ENCODE results near the gene ARHGAP4. TPM values are rescaled to one million over a fixed set of nuclear protein-coding genes. Genes with fewer than 3 reads are reported as not detected.

ARHGAP4 gene
- total RNA-seq, 1 donor from 2014 or later = 4.9 TPM

DNA sequence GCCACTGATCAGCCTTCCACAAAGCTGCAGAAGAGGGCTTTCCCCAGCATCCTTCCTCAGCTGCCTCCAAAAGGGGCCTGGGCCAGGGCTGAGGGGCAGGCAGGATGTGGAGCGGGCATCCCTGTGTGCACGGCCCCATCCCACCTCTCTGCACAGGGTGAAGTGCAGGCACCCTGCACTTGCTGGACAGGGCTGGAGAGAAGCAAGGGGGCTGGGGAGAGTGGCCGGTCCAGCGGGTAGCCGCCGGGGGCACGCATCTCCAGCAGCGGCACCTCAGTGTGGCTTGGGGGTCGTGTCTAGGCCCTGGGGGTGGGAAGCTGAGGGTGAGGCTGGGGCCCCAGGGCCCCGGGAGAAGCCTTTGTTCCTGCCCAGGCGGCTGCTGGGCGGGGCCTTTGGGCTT lies 18.6 kb downstream of the ARHGAP4 start:
- DNase-seq (ENCODE audit: low read depth in 2 of 2) = no peak

GRCh38 chrX:153906126-153906917 lies 19.7 kb downstream of the ARHGAP4 start:
- no peak for DNase-seq (ENCODE audit: low read depth in 2 of 2)

DNA sequence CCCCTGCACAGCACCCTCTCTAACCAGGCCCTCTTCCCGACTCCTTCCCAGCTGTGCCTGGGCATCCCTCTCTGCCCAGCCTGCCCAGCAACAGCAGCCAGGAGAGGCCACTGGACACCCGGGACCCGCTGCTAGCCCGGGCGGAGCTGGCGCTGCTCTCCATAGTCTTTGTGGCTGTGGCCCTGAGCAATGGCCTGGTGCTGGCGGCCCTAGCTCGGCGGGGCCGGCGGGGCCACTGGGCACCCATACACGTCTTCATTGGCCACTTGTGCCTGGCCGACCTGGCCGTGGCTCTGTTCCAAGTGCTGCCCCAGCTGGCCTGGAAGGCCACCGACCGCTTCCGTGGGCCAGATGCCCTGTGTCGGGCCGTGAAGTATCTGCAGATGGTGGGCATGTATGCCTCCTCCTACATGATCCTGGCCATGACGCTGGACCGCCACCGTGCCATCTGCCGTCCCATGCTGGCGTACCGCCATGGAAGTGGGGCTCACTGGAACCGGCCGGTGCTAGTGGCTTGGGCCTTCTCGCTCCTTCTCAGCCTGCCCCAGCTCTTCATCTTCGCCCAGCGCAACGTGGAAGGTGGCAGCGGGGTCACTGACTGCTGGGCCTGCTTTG lies 20.5 kb downstream of the ARHGAP4 start:
- DNase-seq (ENCODE audit: low read depth in 2 of 2) = no peak

DNA sequence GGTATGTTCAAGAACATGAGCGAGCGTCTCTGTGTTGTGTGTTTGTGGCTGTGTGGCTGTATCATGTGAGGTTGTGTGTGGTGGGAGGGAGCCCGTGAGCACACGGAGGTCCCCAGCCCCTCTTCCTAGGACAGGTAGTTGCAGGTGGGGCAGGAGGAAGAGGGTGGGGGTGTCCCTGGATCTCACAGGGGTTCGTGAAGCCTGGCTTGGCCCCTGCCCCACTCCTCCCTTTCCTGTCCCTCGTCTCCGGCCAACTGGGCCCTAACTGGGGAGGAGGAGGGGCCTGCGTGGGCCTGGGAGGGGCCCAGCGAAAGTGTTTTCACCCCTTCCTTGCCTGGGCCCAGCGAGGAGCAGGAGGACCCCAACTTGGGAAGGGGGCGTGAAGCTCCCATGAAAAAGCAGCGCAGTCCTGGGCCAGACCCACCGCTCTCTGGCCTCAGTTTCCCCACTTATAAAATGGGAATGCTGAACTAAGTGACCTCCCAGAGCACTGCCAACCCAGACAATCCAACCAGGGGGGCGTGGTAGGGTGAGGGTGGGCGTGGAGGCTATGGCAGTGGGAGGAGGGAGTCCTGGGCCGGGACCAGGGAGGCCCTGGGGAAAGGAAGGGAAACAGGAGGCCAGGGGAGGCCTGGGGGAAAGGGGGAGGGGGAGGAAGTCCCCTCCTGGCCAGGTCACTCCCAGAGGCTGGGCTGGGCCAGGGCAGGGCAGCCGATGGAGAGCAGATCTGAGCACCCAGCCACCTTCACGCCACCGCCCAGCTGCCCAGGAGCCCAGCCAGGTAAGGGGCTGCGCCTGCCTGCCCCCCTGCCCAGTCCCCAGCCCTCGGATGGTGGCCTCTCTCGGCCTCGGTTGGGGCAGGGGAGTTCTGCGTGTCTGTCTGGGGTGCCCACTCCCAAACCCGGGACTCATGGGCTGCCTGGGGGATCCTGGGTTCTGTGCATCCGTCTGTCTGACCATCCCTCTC lies 21.8 kb downstream of the ARHGAP4 start, which contains the start of gene AVPR2:
Gene AVPR2, plus strand, starts transcription at position 683 of the 967 bp plus-strand sequence. CDS start 473 bp downstream, outside the sequence.
- DNase-seq (ENCODE audit: low read depth in 2 of 2) = no peak

- DNase-seq (ENCODE audit: low read depth in 2 of 2) = no peak
Measured at GRCh38 chrX:153903238-153903980, 22.7 kb downstream of the ARHGAP4 start.

DNA sequence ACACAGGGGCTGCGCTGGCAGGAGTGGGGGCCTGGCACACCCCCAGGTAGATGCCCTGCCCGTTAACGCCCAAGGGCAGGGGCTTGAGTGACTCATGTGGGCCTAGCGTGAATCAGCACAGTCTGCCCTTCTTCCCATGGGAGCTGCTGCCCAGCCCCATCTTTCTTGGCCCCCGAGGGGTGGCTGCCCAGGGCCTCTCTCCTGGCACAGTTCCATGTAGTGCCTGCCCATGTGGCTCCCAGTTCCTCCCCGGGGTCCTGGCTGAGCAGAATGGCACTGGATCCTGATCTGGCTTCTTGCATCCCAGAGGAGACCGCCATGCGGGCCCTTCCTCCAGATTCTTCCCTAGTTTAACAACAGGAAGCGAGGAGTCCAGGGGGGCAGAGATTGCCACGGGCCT lies 23.7 kb downstream of the ARHGAP4 start:
- DNase-seq (ENCODE audit: low read depth in 2 of 2) = no peak

DNA sequence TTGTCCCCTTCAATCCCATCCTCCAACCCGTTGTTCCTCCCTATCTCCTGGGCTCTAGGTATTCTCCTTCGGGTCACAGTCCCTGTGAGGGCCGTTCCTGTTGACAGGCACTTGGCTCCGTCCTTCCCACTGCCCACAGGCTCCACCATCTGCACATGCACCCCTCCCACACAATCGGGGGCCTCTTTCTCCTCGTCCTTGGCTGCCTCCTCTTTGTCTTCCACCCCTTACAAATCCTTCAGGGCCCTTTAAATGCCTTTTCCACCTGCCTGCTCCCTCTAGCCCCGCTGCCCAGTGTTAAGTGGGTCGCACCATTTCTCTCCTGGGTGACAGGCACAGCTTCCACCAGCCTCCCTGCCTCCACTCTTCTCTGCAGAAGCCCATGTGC lies 24.3 kb downstream of the ARHGAP4 start:
- DNase-seq (ENCODE audit: low read depth in 2 of 2) = no peak

- peak in 1 of 2 donors; percentile 25 for DNase-seq (ENCODE audit: low read depth in 2 of 2)
Measured at GRCh38 chrX:153900831-153901752, 25.0 kb downstream of the ARHGAP4 start.

DNA sequence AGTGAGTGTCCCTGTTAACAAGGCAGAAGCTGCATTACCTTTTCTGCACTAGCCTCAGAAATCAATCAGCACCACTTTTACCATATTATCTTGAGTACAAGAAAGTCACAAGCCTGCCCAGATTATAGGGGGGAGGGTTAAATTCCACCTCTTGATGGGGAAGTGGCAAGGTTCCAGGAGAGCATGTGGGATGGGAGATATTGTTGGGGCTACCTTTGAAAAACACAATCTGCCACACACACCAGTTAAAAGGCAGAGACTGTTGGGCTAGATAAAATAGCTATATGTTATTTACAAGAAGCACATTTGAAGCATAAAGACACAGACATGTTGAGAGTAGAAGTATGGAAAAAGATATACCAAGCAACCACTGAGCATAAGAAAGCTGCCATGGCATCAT lies 28.2 kb downstream of the ARHGAP4 start:
- no peak for DNase-seq (ENCODE audit: low read depth in 2 of 2)

DNA sequence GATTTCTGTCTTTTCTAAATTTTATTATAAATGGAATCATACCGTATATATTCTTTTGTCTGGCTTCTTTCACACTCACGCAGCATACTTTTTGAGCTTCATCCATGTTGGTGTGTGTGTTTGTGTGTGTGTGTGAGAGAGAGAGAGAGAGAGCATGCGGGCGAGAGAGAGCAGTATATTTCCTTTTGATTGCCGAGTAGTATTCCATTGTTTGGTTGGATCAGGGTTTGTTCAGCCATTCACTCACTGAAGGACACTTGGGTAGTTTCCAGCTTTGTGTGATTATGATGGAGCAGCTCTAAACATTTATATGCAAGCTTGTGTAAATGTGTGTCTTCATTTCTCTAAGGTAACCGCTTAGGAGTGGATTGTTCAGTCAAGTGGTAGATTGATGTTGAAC lies 36.9 kb downstream of the ARHGAP4 start:
- no peak for DNase-seq (ENCODE audit: low read depth in 2 of 2)

DNA sequence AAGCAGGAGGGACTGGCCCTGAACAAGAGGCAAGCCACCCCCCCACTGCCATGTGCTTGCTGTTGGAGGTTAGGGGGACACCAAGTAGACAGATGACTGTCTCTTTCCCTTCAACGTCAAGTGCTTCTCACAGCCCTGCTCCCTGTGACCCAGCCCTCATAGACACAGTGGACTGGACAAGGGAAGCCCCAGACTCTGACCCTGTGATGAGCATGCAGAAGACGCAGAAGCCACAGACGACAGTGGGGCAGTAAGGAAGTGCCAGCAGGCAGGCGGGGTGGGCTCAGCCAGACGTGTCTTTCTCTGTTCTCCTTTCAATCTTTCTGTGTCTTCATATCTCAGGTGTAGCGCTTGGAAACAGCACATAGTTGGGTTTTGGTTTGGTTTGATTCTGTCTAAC lies 37.7 kb downstream of the ARHGAP4 start:
- DNase-seq (ENCODE audit: low read depth in 2 of 2) = no peak

GRCh38 chrX:153887385-153887784 lies 38.7 kb downstream of the ARHGAP4 start:
- no peak for DNase-seq (ENCODE audit: low read depth in 2 of 2)

DNA sequence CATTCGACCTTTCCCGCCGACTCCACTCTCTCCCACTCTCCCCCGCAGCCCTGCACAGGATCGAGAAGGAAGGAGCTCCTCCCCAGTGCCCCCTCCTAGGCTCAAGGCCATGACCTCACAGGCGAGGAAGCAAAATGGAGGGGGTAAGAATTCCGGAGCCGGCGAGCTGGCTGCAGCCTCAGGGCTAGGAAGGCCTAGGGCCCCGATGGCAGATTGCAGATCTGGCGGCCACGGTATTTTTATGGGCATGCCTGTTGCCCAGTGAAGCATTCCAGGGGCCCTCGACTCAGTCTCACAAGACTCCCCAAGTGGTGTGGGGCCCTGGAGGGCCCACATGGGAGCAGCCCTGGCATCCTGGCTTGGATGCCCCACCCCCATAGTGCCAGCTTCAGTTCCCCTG lies 39.1 kb downstream of the ARHGAP4 start:
- DNase-seq (ENCODE audit: low read depth in 2 of 2) = no peak

DNA sequence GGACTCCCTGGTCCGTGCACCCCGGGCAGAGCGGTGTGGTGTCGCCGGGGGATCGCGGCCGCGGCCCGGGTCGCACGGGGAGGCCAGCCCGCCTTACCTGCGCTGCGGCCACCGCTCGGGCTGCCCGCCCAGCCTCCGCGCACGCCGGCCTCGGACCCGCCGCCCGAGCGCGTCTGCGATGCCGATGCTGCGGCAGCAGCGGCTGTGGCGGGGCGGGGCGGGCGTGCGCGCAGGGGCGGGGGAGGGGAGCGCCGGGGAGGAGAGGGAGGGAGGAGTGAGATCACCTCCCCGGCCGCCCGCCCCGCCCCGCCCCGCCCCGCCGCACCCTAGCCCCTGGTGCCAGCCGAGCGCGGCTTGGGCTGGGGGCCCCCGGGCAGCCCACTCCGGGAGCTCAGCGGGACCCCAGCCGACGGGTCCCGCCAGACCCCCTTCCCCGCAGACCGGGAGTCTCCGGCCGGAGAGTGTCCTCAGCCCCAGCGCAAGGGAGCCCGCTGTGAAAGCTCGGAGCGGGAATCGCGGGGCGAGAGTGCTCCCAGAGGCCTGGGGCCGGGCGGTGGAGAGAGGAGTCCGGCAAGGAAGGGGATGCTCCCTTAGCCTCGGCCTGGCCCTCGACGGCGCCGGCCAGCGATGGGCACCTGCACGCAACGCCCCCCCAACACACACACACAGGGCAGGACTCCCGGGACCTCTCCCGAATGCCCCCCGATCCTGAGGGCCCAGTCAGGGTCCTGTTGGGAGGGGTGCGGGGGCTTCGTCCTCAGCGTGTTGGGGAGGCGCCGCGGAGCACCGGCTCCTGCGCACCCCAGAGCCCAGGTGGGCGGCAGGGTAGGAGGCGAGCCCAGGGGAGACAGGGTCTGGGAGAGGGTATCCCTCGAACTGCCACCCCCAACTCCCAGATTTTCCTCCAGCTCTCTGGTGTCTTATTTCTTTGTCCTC lies 39.8 kb downstream of the ARHGAP4 start, which contains the start of gene L1CAM:
Gene L1CAM, minus strand, starts transcription at position 206 of the 936 bp plus-strand sequence. CDS start 10,337 bp downstream, outside the sequence.
- no peak for DNase-seq (ENCODE audit: low read depth in 2 of 2)

GRCh38 chrX:153885208-153885787 lies 40.8 kb downstream of the ARHGAP4 start:
- no peak for DNase-seq (ENCODE audit: low read depth in 2 of 2)

GRCh38 chrX:153884590-153884989 lies 41.5 kb downstream of the ARHGAP4 start:
- no peak for DNase-seq (ENCODE audit: low read depth in 2 of 2)

- no peak for DNase-seq (ENCODE audit: low read depth in 2 of 2)
Measured at GRCh38 chrX:153884136-153884535, 41.9 kb downstream of the ARHGAP4 start.

DNA sequence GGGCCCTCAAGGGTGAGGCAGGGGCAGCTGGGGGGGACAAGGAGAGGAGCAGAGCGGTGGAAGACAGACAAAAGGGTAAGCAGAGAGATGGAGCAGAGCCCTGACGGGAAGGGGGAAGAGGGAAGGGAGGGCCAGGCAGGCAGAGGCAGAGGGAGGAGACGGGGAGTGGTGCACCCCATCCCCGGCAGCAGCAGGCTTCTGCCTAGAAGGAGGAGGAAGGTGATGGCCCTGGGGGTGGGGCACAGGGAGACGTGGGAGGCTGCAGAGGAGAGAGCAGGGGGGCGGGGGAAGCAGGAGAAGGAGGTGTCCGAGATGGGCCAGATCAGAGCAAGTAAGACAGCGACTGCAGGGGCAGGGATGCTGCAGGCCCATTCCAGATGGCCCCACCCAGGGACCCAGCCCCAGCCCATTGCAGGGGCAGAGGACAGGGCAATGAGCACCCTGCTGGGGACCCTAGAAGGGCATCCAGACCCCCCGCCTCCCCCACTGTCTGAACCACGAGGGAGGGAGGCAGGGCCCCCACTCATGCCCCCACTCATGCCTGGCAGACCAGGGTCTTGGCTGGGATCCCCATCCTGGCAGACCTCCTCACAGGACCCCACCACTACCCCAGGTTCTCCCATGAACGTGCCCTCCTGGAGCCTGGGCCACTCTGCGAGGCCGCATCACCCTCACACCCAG lies 42.8 kb downstream of the ARHGAP4 start:
- no peak for DNase-seq (ENCODE audit: low read depth in 2 of 2)
